NCI-H2227 treated with DMSO at 0.1 percent for 48 hours (cell line): ENCODE results near the gene ZNF19.

ENCODE experiments used
- DNase-seq: peaks from one replicate; lab custom pipeline; 2025; lab: John Stamatoyannopoulos, UW

ZNF19 gene

GRCh38 chr16:71490361-71490760, 1.2 kb upstream of the ZNF19 start:
- DNase-seq, result no peak

GRCh38 chr16:71484006-71484893, 4.9 kb downstream of the ZNF19 start:
- DNase-seq, result peak; percentile 89

GRCh38 chr16:71482569-71482968, 6.6 kb downstream of the ZNF19 start:
- DNase-seq, result no peak

GRCh38 chr16:71480956-71481355, 8.2 kb downstream of the ZNF19 start:
- no peak for DNase-seq

GRCh38 chr16:71479420-71479819, 9.7 kb downstream of the ZNF19 start:
- DNase-seq, result peak; percentile 17

GRCh38 chr16:71476457-71477124, 12.5 kb downstream of the ZNF19 start:
- DNase-seq, result no peak

GRCh38 chr16:71474864-71475263, 14.3 kb downstream of the ZNF19 start:
- DNase-seq, result no peak

- DNase-seq, result no peak
Observed at GRCh38 chr16:71473891-71474290, 15.2 kb downstream of the ZNF19 start.

- no peak for DNase-seq
Observed at GRCh38 chr16:71472931-71473330, 16.2 kb downstream of the ZNF19 start.

- no peak for DNase-seq
Observed at GRCh38 chr16:71472051-71472450, 17.1 kb downstream of the ZNF19 start.

GRCh38 chr16:71467810-71468209, 21.3 kb downstream of the ZNF19 start:
- no peak for DNase-seq

GRCh38 chr16:71464231-71464630, 24.9 kb downstream of the ZNF19 start:
- DNase-seq, result no peak

- DNase-seq, result peak; percentile 62
Observed at GRCh38 chr16:71461686-71462648, 27.2 kb downstream of the ZNF19 start, which contains the start of gene ZNF23. Gene ZNF23, minus strand, starts transcription at chr16:71462247. Its CDS starts 5,451 bp downstream, at chr16:71456796.

GRCh38 chr16:71460941-71461340, 28.2 kb downstream of the ZNF19 start:
- DNase-seq, result no peak

GRCh38 chr16:71460236-71460635, 28.9 kb downstream of the ZNF19 start:
- DNase-seq, result no peak

- DNase-seq, result no peak
Observed at GRCh38 chr16:71459510-71459909, 29.6 kb downstream of the ZNF19 start.

GRCh38 chr16:71456801-71457200, 32.3 kb downstream of the ZNF19 start:
- DNase-seq, result no peak

- DNase-seq, result no peak
Observed at GRCh38 chr16:71453036-71453435, 36.1 kb downstream of the ZNF19 start.

GRCh38 chr16:71449020-71449419, 40.1 kb downstream of the ZNF19 start:
- DNase-seq, result no peak

GRCh38 chr16:71448274-71448866, 40.8 kb downstream of the ZNF19 start:
- DNase-seq, result no peak

- DNase-seq, result no peak
Observed at GRCh38 chr16:71443714-71444113, 45.4 kb downstream of the ZNF19 start.

GRCh38 chr16:71442051-71442440, 47.1 kb downstream of the ZNF19 start, which contains the start of gene TLE7:
Gene TLE7, minus strand, starts transcription at chr16:71442054. Its CDS starts 8,730 bp downstream, at chr16:71433324.
- no peak for DNase-seq
